Caco-2 (cell line): Measurements from ENCODE around the gene GIMAP6. TPM values are rescaled to one million over a fixed set of nuclear protein-coding genes. Genes with fewer than 3 reads are reported as not detected.
"Not testable (repeated sequence)": the region's sequence is repeated elsewhere in the genome, so short reads cannot be mapped to it uniquely, and the experiment has no call there.

ENCODE experiments used
- BruUV-seq: library from RNA; stranded (reverse); fragments of 400-500 nt; replicated peaks from 2 replicates; lab custom pipeline; 2021; lab: Mats Ljungman, UMichigan
- CTCF ChIA-PET: fragments of 300-600 bp; sonication (Branson Sonifier 250); formaldehyde crosslinking; loops from one replicate; lab custom pipeline; 2022; ENCODE audit warnings: antibody characterized with exemption; lab: Charles Lee
- POLR2A ChIA-PET: fragments of 300-600 bp; sonication (Branson Sonifier 250); formaldehyde crosslinking; loops from one replicate; lab custom pipeline; 2022; ENCODE audit warnings: antibody characterized with exemption; lab: Charles Lee
- DNase-seq, 2 experiments: peaks; one replicate each; pipeline versions ENCODE4 v3.0.0 to v3.0.0-alpha.2; 2020 to 2022
- H3K27me3 ChIP-seq: replicated peaks from 2 replicates; pipeline ENCODE4 v1.6.0; 2011; ENCODE audit warnings: low read length; ENCODE audit not compliant: control insufficient read depth, insufficient read depth
- H3K36me3 ChIP-seq: 2 replicates; pipeline ENCODE4 v1.5.1; 2011; ENCODE audit warnings: low read length; ENCODE audit not compliant: control insufficient read depth, insufficient read depth
- H3K4me1 ChIP-seq: fragments of 250-450 bp; sonication (Bioruptor Pico); 2 replicates; pipeline ENCODE4 v1.5.1; 2020; ENCODE audit warnings: mild to moderate bottlenecking
- H3K4me3 ChIP-seq: 2 replicates; pipeline ENCODE4 v1.5.1; 2011; ENCODE audit warnings: low read depth, mild to moderate bottlenecking, control low read depth, low read length
- H3K9me3 ChIP-seq: fragments of 250-450 bp; sonication (Bioruptor Pico); 2 replicates; pipeline ENCODE4 v1.5.1; 2020; ENCODE audit warnings: mild to moderate bottlenecking, moderate library complexity
- H3K27ac Mint-ChIP-seq: one replicate; pipeline ENCODE4 v1.8.0; 2022; ENCODE audit warnings: mixed read lengths; ENCODE audit not compliant: unreplicated experiment
- H3K27me3 Mint-ChIP-seq: one replicate; pipeline ENCODE4 v1.8.0; 2022; ENCODE audit warnings: mixed read lengths; ENCODE audit not compliant: insufficient read depth, unreplicated experiment
- H3K36me3 Mint-ChIP-seq: one replicate; pipeline ENCODE4 v1.8.0; 2022; ENCODE audit warnings: mild to moderate bottlenecking, mixed read lengths; ENCODE audit not compliant: insufficient read depth, unreplicated experiment
- H3K4me1 Mint-ChIP-seq: one replicate; pipeline ENCODE4 v1.8.0; 2022; ENCODE audit warnings: low read depth, mixed read lengths; ENCODE audit not compliant: unreplicated experiment
- H3K4me3 Mint-ChIP-seq: one replicate; pipeline ENCODE4 v1.8.0; 2022; ENCODE audit warnings: mild to moderate bottlenecking, moderate library complexity, mixed read lengths; ENCODE audit not compliant: unreplicated experiment
- H3K9me3 Mint-ChIP-seq: one replicate; pipeline ENCODE4 v1.8.0; 2022; ENCODE audit warnings: mixed read lengths; ENCODE audit not compliant: unreplicated experiment
- intact Hi-C: fragments of 100-400 bp; cut with micrococcal nuclease; formaldehyde crosslinking; loops from one replicate; pipeline ENCODE4 v1.10.0; 2022; ENCODE audit not compliant: unreplicated experiment
- total RNA-seq: library from RNA; stranded (reverse); gene quantifications from 2 replicates; pipeline ENCODE4 v1.2.3, GENCODE V29; 2022
- TF ChIP-seq, protein P1 (sequence below), 2 experiments: fragments of 200-600 bp in 1 of 2; IDR thresholded peaks; 1 replicate in 1 of 2; 2 replicates in 1 of 2; pipeline versions ENCODE4 v1.5.1 to v1.8.0; 2011 to 2022; ENCODE audit warnings: antibody characterized with exemption in 1 of 2, control low read depth in 1 of 2, inconsistent platforms in 1 of 2, low read depth in 1 of 2, low read length in 1 of 2, mild to moderate bottlenecking in 1 of 2, moderate library complexity in 1 of 2; ENCODE audit not compliant: insufficient read depth in 1 of 2, severe bottlenecking in 1 of 2, unreplicated experiment in 1 of 2

Gene GIMAP6
- total RNA-seq, 1 experiment from 2014 or later, result not detected

DNA sequence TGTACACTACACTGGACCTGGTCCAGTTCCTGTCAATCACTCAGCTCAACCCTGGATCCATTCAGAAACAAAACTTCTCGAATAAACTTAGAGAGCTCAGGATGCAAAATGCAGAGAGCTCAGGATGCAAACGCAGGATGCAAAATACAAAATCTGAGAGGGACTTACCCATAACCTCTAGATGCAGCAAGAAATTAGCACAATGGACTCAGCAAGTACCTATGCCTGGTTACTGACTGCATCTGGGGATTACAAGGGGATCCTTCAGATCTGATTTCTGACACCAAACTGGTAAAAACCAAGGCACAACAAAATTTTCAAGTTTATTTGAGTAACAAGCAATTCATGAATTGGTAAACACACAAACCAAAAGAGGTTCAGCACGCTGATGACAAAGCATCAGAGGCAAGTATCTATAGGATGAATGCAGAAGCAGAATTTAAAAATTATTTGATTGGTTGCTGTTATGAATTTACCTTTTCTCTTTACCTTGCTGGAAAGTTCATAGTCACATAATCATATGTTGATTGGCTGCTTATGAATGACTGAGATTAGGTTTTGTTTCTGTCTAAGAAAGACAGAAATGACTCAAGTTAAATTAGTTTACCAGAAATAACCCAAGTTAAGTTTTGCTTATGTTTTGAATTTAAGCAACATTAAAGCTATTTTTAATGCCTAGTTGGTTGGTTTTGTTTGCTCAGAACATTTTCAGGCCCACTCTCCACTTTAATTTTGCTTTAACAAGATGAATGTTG is 11.4 kb downstream of the GIMAP6 start:
- Histone ChIP-seq H3K27me3 (no peaks in the 10 kb centered on the region), H3K36me3 (no peaks in the 10 kb centered on the region), H3K4me3 (no peak overlapping the region), H3K9me3 (no peaks in the 10 kb centered on the region), H3K4me1 (no peaks in the 10 kb centered on the region)
- POLR2A ChIA-PET, result no interaction called here
- Mint-ChIP-seq H3K4me1 (no peaks in the 10 kb centered on the region), H3K27ac (no peak overlapping the region), H3K27me3 (peaks cover 7% of the 10 kb centered on the region), H3K36me3 (no peaks in the 10 kb centered on the region), H3K9me3 (no peaks in the 10 kb centered on the region), H3K4me3 (no peak overlapping the region)
- no peak for DNase-seq
- TF ChIP-seq, protein P1, sequence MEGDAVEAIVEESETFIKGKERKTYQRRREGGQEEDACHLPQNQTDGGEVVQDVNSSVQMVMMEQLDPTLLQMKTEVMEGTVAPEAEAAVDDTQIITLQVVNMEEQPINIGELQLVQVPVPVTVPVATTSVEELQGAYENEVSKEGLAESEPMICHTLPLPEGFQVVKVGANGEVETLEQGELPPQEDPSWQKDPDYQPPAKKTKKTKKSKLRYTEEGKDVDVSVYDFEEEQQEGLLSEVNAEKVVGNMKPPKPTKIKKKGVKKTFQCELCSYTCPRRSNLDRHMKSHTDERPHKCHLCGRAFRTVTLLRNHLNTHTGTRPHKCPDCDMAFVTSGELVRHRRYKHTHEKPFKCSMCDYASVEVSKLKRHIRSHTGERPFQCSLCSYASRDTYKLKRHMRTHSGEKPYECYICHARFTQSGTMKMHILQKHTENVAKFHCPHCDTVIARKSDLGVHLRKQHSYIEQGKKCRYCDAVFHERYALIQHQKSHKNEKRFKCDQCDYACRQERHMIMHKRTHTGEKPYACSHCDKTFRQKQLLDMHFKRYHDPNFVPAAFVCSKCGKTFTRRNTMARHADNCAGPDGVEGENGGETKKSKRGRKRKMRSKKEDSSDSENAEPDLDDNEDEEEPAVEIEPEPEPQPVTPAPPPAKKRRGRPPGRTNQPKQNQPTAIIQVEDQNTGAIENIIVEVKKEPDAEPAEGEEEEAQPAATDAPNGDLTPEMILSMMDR (IDR thresholded peaks at IDR 0.05; ENCODE audit: insufficient read depth in 1 of 2, low read depth in 1 of 2, low read length in 1 of 2, severe bottlenecking in 1 of 2, unreplicated experiment in 1 of 2), result no peak
- CTCF ChIA-PET, result interaction anchor here (0.6 kb wide), 1 partner anchor 685 kb away, joined by 3 read pairs; no protein-coding TSS in a partner anchor
- BruUV-seq, result no TSS peak
- intact Hi-C loops, result no loop called here

DNA sequence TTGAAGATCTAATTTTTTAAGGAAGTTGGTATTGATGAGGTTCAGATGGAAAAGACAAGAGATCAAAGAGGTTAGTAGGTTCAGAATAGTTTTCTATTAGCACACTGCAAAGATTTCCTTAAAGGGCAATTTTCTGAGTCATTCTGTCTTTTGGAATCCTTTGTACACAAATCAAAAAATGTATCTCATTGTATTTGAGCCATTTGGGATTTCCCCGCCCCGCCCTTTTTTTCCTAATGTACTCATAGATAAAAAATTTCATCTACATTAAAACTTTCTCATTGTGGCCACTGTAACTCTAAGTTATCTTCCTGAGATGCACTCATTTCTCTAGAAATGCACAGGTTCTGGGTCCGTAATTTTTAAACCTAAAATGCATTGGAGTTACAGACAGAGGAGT is 12.1 kb downstream of the GIMAP6 start:
- H3K27me3 ChIP-seq, result no peaks in the 10 kb centered on the region
- intact Hi-C loops, result no loop called here
- H3K4me1 ChIP-seq, result no peaks in the 10 kb centered on the region
- no peak overlapping the region for H3K4me3 ChIP-seq
- no peak overlapping the region for H3K4me3 Mint-ChIP-seq
- no peak overlapping the region for H3K27ac Mint-ChIP-seq
- H3K4me1 Mint-ChIP-seq, result no peaks in the 10 kb centered on the region
- no peaks in the 10 kb centered on the region for H3K36me3 Mint-ChIP-seq
- BruUV-seq, result no TSS peak
- DNase-seq, result no peak
- no peaks in the 10 kb centered on the region for H3K9me3 ChIP-seq
- CTCF ChIA-PET, result interaction anchor here (0.6 kb wide), 1 partner anchor 685 kb away, joined by 3 read pairs; no protein-coding TSS in a partner anchor
- POLR2A ChIA-PET, result no interaction called here
- H3K9me3 Mint-ChIP-seq, result no peaks in the 10 kb centered on the region
- peaks cover 2% of the 10 kb centered on the region for H3K27me3 Mint-ChIP-seq
- H3K36me3 ChIP-seq, result no peaks in the 10 kb centered on the region
- TF ChIP-seq, protein P1 (IDR thresholded peaks at IDR 0.05; ENCODE audit: insufficient read depth in 1 of 2, low read depth in 1 of 2, low read length in 1 of 2, severe bottlenecking in 1 of 2, unreplicated experiment in 1 of 2), result no peak

DNA sequence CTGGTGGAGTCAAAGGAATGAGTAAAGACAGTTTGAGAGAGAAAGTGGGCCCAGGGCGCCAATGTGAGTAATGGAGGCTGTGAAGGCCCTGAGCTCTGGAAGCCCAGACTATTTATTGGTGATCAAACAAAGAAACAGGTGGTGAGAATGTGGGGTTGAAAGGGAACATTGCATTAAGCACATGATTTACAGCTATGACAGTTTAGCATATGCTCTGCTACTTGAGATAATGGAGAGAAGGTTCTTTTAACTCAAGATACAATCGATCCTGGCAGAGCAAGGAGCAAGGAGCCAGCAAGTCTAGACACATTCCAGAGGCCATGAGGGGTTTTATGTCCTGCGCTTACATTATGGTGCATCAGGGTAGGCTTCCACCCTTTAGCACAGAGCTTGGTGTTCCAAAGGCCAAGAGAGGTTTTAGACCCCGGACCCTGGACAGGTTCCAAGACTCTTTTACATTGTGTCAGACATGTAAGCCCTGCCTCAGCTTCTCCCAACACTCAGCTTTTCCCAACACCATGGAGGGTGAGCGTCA is 16.9 kb downstream of the GIMAP6 start:
- not testable (repeated sequence) for H3K27ac Mint-ChIP-seq, H3K4me1 Mint-ChIP-seq, BruUV-seq

DNA sequence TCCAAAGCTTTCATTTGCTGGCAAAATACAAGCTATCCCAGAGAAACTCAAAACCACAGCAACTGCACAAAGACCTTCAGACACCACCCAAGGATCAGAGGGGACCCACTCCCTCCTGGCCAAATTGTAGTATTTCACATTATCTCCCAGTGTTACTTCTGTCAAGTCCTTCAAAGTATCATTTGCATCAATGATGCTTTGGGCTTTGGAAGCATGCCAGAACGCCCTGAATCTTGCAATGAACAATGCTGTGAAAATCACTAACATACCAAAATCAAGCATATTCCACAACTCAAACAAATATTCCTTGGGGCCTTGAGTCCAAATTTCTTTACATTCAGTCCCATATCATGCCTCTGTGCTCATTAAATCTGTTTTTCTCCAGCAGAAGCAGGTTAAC is 17.8 kb downstream of the GIMAP6 start:
- H3K27me3 ChIP-seq, H3K36me3 Mint-ChIP-seq, CTCF ChIA-PET, BruUV-seq, DNase-seq, H3K4me1 Mint-ChIP-seq, intact Hi-C loops, H3K9me3 ChIP-seq, H3K4me1 ChIP-seq, H3K36me3 ChIP-seq, H3K4me3 ChIP-seq, H3K27me3 Mint-ChIP-seq, H3K4me3 Mint-ChIP-seq, H3K27ac Mint-ChIP-seq: not testable (repeated sequence)
- POLR2A ChIA-PET, result interaction anchor here (0.6 kb wide), 1 partner anchor 173 kb away, joined by 4 read pairs; no protein-coding TSS in a partner anchor
- H3K9me3 Mint-ChIP-seq, result peaks cover 21% of the 10 kb centered on the region

More for the DNA sequence above, 16.9 kb downstream of the GIMAP6 start:
- H3K4me3 Mint-ChIP-seq, intact Hi-C loops, H3K4me1 ChIP-seq, CTCF ChIA-PET, POLR2A ChIA-PET, H3K36me3 ChIP-seq, H3K27me3 ChIP-seq, H3K36me3 Mint-ChIP-seq, H3K4me3 ChIP-seq, DNase-seq, H3K27me3 Mint-ChIP-seq, H3K9me3 ChIP-seq: not testable (repeated sequence)
- peaks cover 21% of the 10 kb centered on the region for H3K9me3 Mint-ChIP-seq
